IPS DF 19.7 (cell line): ENCODE data around the gene ABCA7.

Experiments
- DNase-seq: peaks from one replicate; pipeline ENCODE4 v3.0.0-alpha.2; 2013; ENCODE audit warnings: low read depth, low spot score

Gene ABCA7, protein sequence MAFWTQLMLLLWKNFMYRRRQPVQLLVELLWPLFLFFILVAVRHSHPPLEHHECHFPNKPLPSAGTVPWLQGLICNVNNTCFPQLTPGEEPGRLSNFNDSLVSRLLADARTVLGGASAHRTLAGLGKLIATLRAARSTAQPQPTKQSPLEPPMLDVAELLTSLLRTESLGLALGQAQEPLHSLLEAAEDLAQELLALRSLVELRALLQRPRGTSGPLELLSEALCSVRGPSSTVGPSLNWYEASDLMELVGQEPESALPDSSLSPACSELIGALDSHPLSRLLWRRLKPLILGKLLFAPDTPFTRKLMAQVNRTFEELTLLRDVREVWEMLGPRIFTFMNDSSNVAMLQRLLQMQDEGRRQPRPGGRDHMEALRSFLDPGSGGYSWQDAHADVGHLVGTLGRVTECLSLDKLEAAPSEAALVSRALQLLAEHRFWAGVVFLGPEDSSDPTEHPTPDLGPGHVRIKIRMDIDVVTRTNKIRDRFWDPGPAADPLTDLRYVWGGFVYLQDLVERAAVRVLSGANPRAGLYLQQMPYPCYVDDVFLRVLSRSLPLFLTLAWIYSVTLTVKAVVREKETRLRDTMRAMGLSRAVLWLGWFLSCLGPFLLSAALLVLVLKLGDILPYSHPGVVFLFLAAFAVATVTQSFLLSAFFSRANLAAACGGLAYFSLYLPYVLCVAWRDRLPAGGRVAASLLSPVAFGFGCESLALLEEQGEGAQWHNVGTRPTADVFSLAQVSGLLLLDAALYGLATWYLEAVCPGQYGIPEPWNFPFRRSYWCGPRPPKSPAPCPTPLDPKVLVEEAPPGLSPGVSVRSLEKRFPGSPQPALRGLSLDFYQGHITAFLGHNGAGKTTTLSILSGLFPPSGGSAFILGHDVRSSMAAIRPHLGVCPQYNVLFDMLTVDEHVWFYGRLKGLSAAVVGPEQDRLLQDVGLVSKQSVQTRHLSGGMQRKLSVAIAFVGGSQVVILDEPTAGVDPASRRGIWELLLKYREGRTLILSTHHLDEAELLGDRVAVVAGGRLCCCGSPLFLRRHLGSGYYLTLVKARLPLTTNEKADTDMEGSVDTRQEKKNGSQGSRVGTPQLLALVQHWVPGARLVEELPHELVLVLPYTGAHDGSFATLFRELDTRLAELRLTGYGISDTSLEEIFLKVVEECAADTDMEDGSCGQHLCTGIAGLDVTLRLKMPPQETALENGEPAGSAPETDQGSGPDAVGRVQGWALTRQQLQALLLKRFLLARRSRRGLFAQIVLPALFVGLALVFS (N-terminal part only)

DNA sequence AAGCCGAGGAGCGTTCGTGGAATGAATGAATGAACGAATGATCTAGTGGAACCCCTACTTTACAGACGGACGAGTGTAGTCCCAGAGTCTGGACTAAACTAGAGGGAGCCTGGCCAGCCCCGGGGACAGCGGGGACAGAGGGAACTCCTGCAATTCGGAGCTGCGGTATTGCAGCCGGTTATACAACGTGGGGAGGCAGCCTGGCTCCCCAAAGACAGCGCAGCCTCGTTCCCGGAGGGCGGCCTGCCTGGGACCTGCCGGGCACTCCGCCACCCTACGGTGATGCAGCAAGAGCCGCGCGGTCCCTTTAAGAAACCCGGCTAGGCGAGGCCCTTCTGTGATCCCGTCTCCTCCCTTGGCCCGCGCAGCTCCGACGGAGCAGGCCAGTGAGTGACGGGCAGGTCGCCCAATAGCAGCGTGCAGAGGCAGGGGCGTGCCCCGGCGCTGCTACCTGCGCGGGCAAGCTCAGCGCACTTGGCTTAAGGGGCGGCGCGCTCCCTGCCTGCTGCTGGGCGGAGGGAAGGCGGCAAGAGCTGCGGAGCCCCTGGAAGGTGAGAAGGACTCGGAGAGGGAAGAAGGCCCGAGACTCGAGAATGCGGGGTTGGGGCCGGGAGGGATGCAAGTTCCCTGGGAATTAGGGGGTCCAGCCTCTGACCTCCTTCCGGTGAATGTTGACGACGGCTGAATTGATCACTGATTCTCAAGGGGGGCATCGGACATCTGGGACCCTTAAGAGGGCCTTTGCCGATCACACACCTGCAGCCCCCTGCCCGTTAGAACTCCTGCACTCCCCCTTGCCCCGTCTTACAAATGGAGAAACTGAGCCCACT lies at the start of gene ABCA7:
TSS of gene ABCA7 (plus strand) at position 462 of the 830 bp plus-strand sequence. CDS start 1,255 bp downstream, outside the sequence.
- peak; percentile 89 for DNase-seq

DNA sequence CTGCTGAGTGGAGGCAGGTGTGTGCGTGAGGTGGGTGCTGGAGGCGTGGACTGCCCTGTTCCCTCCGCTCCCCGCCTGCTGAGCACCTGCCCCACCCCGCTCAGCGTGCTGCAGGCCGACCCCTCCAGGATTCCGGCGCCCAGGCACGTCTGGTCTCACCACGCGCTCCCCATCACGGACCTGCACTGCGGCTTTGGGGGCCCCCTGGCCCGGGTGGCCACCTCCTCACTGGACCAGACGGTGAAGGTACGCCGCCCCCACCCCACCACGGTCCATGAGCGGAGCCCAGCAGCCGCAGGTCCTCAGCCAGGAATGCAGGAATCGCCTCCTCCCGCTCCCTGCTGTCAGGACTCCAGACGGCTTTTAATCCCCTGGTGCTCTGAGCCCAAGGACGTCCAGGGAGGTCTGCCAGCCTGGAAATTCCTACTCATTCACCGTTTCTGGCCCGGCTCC lies 49.8 kb upstream of the ABCA7 start:
- no peak for DNase-seq

DNA sequence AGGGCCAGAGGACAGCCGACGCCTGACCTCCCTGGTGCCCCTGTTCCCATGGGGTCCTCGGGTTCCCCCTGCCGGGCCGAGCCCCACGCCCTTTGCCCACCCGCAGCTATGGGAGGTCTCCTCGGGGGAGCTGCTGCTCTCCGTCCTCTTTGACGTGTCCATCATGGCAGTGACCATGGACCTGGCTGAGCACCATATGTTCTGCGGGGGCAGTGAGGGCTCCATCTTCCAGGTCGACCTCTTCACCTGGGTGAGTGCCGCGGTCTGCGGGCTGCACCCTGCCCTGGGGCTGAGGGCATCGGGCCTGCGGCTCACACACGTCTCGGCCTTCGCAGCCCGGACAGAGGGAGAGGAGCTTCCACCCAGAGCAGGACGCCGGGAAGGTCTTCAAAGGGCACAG lies 49.2 kb upstream of the ABCA7 start:
- DNase-seq: no peak

DNA sequence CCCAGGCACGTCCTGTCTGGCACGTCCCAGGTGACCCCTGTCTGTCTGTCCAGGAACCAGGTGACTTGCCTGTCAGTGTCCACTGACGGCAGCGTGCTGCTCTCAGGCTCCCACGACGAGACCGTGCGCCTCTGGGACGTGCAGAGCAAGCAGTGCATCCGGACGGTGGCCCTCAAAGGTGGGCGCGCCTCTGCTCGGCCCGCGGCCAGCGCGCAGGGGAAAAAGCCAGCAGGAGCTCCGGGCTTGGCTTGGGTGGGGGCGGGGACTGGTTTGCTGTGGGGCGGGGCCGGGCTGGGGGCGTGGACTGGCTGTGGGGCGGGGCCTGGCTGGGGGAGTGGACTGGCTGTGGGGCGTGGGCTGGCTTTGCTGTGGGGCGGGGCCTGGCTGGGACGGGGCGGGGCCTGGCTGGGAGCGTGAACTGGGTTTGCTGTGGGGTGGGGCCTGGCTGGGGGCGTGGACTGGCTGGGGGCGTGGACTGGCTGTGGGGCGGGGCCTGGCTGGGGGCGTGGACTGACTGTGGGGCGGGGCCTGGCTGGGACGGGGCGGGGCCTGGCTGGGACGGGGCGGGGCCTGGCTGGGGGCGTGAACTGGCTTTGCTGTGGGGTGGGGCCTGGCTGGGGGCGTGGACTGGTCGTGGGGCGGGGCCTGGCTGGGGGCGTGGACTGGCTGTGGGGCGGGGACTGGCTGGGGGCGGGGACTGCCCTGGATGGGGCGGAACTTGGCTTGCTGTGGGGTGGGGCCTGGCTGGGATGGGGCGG lies 48.6 kb upstream of the ABCA7 start:
- DNase-seq: no peak

DNA sequence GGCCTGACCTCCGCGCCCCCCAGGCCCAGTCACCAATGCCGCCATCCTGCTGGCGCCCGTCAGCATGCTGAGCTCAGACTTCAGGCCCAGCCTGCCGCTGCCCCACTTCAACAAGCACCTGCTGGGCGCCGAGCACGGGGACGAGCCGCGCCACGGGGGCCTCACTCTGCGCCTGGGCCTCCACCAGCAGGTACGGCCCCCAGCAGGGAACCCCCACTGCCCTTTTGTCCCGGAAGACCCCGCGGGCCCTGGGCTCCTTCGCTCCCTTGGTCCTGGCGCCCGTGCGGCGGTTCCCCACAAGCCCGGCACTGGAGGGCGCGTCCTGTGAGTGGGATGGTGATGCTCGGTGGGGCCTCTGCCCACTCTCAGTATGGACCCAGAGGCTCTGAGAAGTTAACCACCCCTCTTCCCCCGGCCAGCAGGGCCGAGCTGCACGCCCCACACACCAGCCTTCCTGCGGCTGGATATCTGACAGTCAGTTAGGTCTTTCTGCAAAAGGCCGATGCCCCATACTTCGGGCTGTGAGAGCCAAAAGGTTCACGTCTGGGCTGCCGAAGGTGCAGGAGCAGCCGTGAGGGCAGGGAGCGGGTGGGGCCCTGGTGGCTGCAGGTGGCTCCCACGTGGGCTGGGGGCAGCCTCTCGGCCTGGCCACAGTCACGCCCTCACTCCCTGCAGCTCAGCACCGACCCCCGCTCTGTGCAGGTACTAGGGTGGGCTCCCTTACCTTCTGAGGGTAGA lies 47.8 kb upstream of the ABCA7 start:
- DNase-seq: no peak

DNA sequence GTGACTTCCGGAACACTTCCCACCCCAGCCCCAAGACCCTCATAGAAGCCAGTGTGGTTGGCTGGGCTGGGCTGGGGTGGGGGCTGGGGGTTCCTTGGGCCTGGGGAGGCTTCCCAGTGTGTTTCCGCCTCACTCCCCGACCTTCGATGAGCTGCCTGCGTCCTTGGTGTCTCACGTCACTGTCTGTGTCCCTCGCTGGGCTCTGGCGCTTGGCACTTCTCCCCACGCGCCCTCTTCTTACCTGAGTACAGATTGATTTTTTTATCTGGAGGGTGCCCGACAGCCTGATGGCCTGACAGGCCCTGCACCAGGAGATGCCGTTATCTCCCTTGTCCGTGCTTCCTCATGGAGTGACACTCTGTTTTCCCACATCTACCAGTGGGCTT lies 47.2 kb upstream of the ABCA7 start:
- no peak for DNase-seq

DNA sequence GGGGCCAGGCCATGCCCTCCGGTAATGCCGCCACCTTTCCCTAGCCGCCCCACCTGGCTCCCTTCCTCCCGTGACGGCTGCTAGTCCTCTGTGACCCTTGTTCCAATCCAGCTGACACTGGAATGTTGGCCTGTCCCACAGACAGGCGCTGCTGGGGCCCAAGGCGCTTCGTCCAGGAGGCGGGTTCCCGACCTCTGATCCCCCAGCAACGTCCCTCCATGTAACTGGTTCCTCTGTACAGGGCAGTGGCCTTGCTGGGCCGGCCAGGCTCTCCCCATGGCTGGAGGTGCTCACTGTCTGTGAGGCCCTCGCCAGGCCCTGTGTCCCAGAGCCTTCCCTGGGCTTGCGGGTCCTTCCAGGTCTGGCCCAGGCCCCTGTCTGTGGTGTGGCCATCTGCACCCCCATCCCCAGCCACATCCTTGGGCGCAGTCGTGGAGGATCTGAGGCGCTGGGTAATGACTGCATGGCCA lies 46.5 kb upstream of the ABCA7 start:
- no peak for DNase-seq

DNA sequence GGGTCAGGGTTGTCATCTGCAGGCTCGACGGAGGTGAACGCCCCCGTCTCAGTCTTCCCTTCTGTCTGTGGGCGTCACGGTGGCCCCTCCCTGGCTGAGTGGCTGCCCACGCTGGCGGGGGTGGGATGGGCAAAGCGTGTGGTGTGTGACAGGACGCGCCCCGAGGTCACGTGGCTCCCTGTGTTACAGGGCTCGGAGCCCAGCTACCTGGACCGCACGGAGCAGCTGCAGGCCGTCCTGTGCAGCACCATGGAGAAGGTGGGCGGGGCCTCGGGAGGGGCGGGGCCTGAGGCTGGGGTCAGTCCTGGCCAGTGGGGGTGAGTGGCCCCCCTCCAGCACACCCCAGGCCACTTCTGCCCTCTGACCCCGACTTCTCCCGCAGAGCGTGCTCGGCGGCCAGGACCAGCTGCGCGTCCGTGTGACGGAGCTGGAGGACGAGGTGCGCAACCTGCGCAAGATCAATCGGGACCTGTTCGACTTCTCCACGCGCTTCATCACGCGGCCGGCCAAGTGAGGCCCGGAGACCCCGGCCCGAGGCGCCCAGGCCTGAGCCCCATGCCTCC lies 46.0 kb upstream of the ABCA7 start:
- DNase-seq: no peak

DNA sequence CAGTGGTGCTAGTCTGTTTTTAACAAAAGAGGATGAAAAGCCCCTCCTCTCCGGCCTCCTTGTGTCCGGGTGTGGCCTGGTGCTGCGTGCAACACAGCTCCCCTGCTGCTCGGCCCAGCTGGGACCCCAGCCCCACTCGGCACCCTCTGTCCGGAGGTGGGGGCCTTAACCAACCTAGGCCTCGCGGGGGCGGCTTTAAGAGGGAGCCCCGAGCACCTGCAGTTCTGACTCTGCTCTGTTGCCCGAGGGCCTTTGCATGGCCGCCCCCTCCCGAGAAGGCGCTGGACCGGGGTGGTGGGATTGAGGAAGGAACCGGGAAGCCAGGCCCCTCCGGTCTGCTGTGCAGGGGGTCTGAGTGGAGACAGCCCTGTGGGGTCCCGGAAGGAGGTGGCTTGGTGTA lies 45.4 kb upstream of the ABCA7 start:
- no peak for DNase-seq

DNA sequence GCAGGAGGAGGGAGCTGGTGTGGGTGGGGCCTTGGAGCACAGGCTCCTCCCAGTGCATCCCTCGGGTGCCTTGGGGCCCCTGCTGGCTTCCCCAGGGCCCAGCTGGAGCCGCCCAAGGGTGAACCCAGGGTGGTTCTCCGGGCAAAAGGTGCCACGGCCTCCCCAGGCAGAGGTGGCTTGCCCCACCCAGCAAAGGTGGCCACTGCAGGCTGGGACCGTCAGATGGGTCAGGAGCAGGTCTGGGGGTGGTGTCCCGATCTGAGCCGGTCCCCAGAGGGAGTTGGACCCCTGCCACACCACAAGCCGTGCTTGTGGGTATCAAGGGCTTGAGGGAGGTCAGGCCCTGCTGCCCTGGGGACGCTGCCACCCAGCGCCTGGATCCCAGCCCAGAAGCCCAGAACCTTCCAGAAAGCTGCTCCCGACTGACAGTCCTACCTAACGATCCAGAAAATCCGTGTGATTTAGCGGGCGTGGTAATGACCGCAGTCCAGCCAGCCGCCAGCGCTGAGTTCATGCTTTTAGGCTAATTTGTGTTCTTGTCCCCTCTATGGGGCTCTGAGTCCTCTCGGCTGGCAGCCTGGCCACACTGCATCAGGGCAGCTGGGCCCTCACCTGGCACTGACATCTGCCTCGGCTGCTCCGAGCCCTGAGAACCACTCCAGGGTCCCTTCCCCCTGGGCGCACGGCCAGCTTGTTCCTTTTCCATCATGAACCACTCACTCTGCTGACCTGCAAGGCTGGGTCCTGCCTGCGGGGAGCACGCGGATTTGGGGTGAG lies 44.7 kb upstream of the ABCA7 start:
- no peak for DNase-seq

DNA sequence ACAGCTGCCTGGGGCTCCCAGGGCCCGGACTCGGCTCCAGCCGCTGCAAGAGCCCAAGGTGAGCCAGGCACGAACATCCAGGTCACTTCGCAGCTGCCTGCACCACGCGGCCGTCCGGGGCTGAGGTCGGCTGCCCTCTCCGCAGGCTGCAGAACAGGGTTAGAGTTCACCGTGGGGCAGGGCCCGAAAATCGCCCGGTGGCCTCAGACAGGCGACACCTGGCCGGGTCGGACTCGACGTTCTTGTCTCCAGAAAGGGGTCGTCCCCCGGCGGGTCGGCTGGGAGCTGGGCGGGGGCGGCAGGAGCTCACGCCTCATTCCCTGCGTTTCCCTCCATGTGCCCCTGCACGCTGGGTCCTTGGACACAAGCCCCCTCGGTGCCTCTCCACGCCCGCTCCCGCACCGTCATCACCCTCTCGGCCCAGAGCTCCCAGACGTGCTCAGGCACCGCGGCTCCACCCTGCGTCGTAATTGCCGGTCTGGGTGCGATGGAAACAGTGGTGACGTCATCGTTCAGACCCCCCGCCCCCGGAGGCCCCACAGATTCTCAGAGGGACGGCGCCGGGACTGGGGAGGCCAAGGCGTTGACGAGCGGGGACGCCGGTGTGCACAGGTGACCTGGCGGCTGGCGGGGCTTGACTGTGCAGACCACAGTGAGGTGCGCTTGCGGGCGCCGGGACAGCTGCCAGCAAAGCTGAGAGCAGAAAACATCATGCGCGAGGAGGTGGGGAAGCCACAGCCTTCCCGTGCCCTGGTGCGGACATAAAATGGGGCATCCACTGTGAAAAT lies 43.7 kb upstream of the ABCA7 start:
- DNase-seq: no peak

DNA sequence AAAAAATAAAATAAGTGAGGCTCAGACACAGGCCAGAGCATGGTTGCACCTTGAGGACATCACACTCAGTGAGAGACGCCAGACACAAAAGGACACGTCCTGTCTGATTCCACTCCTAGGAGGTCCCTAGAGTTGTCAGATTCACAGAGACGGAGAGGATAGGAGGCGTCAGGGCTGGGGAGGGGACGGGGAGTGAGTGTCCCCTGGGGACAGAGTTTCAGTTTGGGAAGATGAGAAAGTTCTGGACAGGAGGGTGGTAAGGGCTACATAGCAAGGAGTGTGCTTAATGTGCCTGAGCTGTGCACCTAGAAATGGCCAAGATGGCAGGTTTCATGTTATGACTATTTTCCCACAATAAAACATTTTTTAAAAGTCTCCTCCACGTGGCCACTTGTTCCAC lies 41.8 kb upstream of the ABCA7 start:
- no peak for DNase-seq

DNA sequence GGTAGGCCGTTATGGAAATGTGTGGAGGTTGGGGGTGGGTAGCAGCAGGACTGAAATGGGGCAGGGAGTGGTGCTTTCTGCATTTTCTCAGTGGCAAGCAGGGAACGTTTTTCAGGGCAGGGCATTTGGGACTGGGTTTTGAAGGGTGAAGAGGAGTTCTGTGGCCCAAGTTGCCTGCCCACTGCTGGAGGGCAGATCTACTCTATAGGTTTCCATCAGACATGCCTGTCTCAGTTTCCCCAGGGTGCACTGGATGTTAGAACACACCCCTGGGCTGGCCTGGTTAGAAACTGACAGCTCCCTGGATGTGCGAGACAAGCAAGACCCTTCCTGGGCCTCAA lies 40.6 kb upstream of the ABCA7 start:
- DNase-seq: no peak

DNA sequence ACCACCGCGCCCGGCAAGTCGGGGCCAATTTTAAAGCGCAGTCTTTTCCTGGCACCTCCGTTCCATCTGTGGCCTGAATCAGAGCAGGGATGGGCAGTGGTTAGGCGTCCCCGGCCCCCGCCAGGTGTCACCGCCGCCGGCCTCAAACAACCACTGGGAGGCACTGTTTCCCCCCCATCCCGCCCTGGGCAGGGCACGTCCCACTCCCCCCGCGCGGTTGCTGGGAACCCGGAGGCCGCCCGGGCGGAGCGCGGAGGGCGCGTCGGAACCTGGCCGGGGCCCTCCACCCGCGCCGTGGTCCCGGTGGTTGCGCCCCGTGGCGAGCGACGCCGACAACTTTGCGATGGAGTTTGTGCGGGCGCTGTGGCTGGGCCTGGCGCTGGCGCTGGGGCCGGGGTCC lies 39.8 kb upstream of the ABCA7 start, which contains the start of gene GRIN3B:
TSS of gene GRIN3B (plus strand) at position 325 of the 400 bp plus-strand sequence. CDS start at position 344, 19 bp downstream.
- DNase-seq: no peak

DNA sequence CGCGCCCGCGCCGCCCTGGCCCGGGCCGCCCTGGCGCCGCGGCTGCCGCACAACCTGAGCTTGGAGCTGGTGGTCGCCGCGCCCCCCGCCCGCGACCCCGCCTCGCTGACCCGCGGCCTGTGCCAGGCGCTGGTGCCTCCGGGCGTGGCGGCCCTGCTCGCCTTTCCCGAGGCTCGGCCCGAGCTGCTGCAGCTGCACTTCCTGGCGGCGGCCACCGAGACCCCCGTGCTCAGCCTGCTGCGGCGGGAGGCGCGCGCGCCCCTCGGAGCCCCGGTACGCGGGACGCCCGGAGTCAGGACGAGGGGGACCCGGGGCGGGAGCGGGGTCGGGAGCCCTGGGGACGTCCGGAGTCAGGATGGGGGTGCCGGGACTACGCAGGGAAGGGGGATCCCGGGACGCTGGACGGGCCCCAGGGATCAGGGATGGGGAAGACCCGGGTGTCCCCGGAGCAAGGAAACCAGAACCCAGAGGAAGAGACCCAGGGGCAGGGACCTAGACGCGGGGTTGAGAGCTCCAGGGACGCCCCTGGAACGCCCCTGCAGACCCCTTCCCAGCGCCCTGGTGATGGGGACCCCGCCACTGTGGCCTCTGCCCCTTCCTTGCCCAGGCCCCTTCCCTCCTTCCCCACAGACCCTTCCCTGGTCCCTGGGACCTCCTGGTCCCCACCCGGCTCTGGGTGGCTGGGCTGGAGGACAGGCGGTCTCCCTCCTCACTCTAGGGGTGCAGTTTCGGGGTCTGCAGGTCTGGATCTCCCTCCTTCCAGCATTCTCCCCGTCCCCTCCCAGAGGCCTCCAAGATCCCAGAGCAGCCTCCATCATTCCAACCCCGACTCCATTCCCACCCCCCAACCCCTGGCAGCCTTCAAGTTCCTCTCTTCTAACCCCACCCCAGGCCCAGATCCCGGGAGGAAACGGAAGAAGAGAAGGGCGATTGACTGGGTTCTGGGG lies 39.0 kb upstream of the ABCA7 start:
- DNase-seq: no peak

DNA sequence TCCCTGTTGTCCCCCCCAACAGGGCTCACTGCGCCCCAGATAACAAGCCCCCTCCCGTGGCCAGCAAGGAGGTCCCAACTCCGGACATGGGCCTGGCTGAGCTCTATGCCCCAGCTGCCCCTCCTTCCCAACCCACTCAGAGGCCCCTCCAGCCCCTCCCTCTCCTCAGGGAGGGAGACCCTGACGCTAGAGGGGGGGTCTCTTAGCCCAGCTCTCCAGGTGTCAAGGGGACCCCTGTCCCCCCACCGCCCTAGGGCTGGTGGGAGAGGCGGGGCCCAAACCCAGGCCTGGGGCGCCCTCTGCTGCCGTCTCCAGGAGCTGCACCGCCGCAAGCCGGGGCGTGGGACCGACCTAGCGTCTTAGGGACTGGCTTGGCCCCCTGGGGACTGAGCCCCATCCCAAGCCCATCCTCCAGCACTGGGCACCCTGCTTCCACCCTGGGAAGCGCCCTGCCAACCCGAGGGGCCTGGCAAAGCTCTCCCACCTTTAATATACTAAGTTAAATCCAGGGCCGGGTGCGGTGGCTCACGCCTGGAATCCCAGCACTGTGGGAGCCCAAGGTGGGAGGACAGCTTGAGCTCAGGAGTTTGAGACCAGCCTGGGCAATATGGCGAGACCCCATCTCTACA lies 38.3 kb upstream of the ABCA7 start:
- no peak for DNase-seq
